Ovary (tissue), 9 donors: Measurements from ENCODE around the gene POU2F3. TPM values are rescaled to one million over a fixed set of nuclear protein-coding genes. Genes with fewer than 3 reads are reported as not detected.

Source experiments
- DNase-seq, 5 donors: peaks; one replicate each; pipeline ENCODE4 v3.0.0-alpha.2; 2019 to 2020
- H3K27ac ChIP-seq, 2 donors: fragments of 200-600 bp; one replicate each; pipeline versions ENCODE4 v1.5.1 to v1.8.0; 2019 to 2022
- H3K27me3 ChIP-seq: fragments of 200-600 bp; one replicate; pipeline ENCODE4 v1.8.0; 2022
- H3K36me3 ChIP-seq: fragments of 200-600 bp; sonication (generic); one replicate; pipeline ENCODE4 v1.5.1; 2019
- H3K4me1 ChIP-seq: one replicate; pipeline ENCODE4 v1.8.1; 2013; ENCODE audit warnings: mild to moderate bottlenecking, moderate library complexity; ENCODE audit not compliant: insufficient read depth
- H3K4me3 ChIP-seq: fragments of 200-600 bp; sonication (generic); one replicate; pipeline ENCODE4 v1.5.1; 2017
- H3K9me3 ChIP-seq, 2 donors: fragments of 200-600 bp in 1 of 2; sonication (generic) in 1 of 2; one replicate each; pipeline versions ENCODE4 v1.5.1 to v1.8.1; 2013 to 2019; ENCODE audit warnings: mild to moderate bottlenecking in 1 of 2, moderate library complexity in 1 of 2
- EP300 ChIP-seq: sonication (generic); formaldehyde crosslinking; IDR thresholded peaks from one replicate; pipeline ENCODE4 v1.6.1; 2017; ENCODE audit warnings: antibody characterized with exemption
- POLR2A ChIP-seq: fragments of 450-650 bp; IDR thresholded peaks from one replicate; pipeline ENCODE4 v1.6.1; 2017; ENCODE audit warnings: antibody characterized with exemption, mild to moderate bottlenecking, moderate library complexity
- WGBS, 3 donors: extraction: QIAGEN DNeasy Blood & Tissue Kit in 1 of 3; methylation state at CpG; one replicate each; pipeline versions ENCODE4 v1.1.5 to v1.1.7; 2013 to 2017; 5-methylcytosine and 5-hydroxymethylcytosine counted together
- intact Hi-C, 4 donors: fragments of 100-400 bp; cut with DNase I; formaldehyde crosslinking; loops; one replicate each; pipeline versions ENCODE4 v1.11.0 to v1.15.1; 2022 to 2023
- polyA plus RNA-seq, 2 donors: library from polyadenylated mRNA; stranded (reverse); fragments of 200-250 nt in 1 of 2; fragments of 350-450 nt in 1 of 2; fragmentation: Illumina TruSeq in 1 of 2; extraction: RNeasy Lipid Tissue Mini Kit (QIAGEN cat#74804) in 1 of 2; gene quantifications; one replicate each; pipeline ENCODE4 v1.2.3, GENCODE V29; 2013 to 2014
- total RNA-seq, 7 donors: library from RNA; depleted of rRNA in 2 of 7; stranded (reverse); fragments of >200 nt in 2 of 7; fragmentation: NEBNext Ultra II Directional in 3 of 7; extraction: Animal tissue kit (Norgen Biotek cat#: 25700) in 3 of 7; gene quantifications; one replicate each; pipeline versions ENCODE4 v1.1.0 to v1.2.4, GENCODE V29; 2016 to 2023
- TF ChIP-seq, protein P1 (sequence below), 3 donors: fragments of 450-650 bp in 2 of 3; fragments of 200-600 bp in 1 of 3; IDR thresholded peaks; one replicate each; pipeline versions ENCODE4 v1.5.1 to v1.8.0; 2016 to 2022; ENCODE audit warnings: antibody characterized with exemption in 3 of 3, mild to moderate bottlenecking in 1 of 3
- donor health status: DM: no; HTN: no; CAD: no; lungs with moderate emphysema.
- donor health status: DM: no; HTN: no; CAD: no.
- donor health status: Bipolar disorder and iron deficiency.
- donor health status: DM: yes; HTN: yes; CAD: no.
- donor health status: DM: no; HTN: no; CAD: no.
- donor health status: DM: yes; HTN: yes; CAD: no.

POU2F3 gene
- total and polyA plus RNA-seq, 9 donors = 0.05 to 1.0 (median 0.22) TPM; not detected in 2

GRCh38 chr11:120218695-120219033 is 21.3 kb upstream of the POU2F3 start:
- Histone ChIP-seq H3K27me3 (no peaks in the 10 kb centered on the region), H3K4me3 (no peak overlapping the region), H3K27ac (peak overlapping the region in 1 of 2 donors; percentile 38), H3K4me1 (peaks cover 25% of the 10 kb centered on the region), H3K36me3 (no peaks in the 10 kb centered on the region), H3K9me3 (no peaks in the 10 kb centered on the region)
- TF ChIP-seq, protein P1, sequence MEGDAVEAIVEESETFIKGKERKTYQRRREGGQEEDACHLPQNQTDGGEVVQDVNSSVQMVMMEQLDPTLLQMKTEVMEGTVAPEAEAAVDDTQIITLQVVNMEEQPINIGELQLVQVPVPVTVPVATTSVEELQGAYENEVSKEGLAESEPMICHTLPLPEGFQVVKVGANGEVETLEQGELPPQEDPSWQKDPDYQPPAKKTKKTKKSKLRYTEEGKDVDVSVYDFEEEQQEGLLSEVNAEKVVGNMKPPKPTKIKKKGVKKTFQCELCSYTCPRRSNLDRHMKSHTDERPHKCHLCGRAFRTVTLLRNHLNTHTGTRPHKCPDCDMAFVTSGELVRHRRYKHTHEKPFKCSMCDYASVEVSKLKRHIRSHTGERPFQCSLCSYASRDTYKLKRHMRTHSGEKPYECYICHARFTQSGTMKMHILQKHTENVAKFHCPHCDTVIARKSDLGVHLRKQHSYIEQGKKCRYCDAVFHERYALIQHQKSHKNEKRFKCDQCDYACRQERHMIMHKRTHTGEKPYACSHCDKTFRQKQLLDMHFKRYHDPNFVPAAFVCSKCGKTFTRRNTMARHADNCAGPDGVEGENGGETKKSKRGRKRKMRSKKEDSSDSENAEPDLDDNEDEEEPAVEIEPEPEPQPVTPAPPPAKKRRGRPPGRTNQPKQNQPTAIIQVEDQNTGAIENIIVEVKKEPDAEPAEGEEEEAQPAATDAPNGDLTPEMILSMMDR (IDR thresholded peaks at IDR 0.05) = no peak
- TF ChIP-seq EP300 = no peak
- TF ChIP-seq POLR2A = no peak
- intact Hi-C loops = no loop called here
- DNase-seq = no peak
- WGBS, 3 donors = 55 to 73% (median 65%) methylated on average over 10 of the region's 10 CpGs

DNA sequence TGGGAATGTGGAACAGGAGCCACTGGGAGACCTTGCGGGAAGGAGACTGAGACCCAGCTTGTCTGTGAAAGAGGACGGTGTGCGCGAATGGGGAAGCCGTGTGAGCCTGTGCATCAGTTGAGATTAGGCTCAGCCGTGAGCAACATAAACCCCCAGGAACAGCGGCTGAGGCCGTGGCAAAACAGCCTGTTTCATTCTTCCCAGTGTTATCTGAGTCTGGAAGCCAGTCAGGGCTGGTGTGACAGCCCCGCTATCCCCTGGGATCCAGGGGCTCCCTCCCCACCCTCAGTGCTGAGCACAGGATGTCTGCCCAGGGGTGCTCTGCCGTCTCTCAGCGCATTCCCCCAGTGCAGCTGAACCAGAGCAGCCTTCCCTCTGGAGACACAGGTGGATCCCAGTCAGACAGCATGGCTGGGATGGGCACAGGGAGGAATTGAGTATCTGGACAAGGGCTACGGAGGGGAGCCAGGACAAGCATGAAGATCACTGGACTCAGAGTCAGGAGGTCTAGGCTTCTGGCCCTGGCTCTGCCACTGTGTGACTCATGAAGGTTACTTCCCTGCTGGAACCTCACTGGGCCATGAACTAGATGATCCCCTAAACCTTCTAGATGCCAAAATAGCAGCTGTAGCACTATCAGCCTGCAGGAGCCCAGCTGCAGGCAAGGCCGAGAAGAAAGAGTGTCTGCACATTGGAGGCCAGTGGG is 20.6 kb upstream of the POU2F3 start:
- Histone ChIP-seq H3K9me3 (no peaks in the 10 kb centered on the region), H3K36me3 (no peaks in the 10 kb centered on the region), H3K27ac (peak overlapping the region in 1 of 2 donors; percentile 38), H3K27me3 (no peaks in the 10 kb centered on the region), H3K4me1 (peaks cover 25% of the 10 kb centered on the region), H3K4me3 (no peak overlapping the region)
- DNase-seq = peak in 2 of 5 donors; percentile 49 to 54
- intact Hi-C loops = no loop called here
- 41 to 63% (median 56%) methylated on average over 13 of the region's 13 CpGs for WGBS, 3 donors
- TF ChIP-seq POLR2A = no peak
- no peak for TF ChIP-seq EP300
- TF ChIP-seq, protein P1 (IDR thresholded peaks at IDR 0.05) = no peak

DNA sequence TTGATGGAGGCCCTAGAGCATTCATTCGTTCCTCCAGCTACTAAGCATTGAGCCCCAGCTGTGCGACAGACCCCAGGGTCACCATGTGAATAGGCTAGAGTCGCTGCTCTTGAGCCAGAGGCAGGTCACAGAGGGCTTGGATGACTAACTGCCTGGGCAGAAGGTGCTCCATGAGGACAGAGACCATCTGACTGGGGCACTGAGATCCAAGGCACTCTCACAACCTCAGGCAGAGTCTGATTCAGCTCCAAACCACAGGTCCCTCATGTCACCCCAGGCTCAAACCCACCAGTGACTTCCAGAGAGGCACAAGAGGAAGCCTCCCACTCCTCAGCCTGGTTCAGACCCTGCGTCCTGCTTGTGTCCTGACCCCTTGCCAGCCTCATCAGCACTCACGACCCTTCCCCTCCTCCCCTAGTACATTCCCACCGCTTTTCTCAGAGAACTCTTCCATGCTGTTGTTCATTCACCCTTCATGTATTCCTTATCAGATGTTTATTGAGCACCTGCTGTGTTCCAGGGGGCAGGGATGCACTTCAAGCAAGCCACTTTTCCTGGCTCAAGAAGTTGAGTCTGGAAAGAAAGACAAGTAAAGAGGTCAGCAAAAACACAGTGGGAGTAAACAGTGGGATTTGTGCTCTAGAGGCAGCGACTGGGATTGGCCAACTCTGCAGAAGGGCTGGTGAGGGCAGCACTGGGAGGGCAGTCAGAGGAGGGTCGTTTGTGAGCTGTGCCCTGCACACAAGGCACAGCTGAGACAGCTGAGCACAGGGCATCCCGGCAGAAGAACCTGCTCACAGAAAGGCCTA is 19.8 kb upstream of the POU2F3 start:
- intact Hi-C loops = no loop called here
- TF ChIP-seq, protein P1 (IDR thresholded peaks at IDR 0.05) = no peak
- TF ChIP-seq EP300 = no peak
- no peak for TF ChIP-seq POLR2A
- peaks cover 28% of the 10 kb centered on the region for H3K4me1 ChIP-seq

GRCh38 chr11:120220747-120221037 is 19.2 kb upstream of the POU2F3 start:
- H3K36me3 ChIP-seq = no peaks in the 10 kb centered on the region
- no peak overlapping the region for H3K27ac ChIP-seq
- intact Hi-C loops = no loop called here
- H3K9me3 ChIP-seq = no peaks in the 10 kb centered on the region
- no peaks in the 10 kb centered on the region for H3K27me3 ChIP-seq
- TF ChIP-seq POLR2A = no peak
- TF ChIP-seq EP300 = no peak
- TF ChIP-seq, protein P1 (IDR thresholded peaks at IDR 0.05) = no peak
- H3K4me3 ChIP-seq = no peak overlapping the region
- peaks cover 31% of the 10 kb centered on the region for H3K4me1 ChIP-seq
- 88 to 96% (median 93%) methylated on average over 4 of the region's 4 CpGs for WGBS, 3 donors
- DNase-seq = no peak

More for the DNA sequence above, 19.8 kb upstream of the POU2F3 start:
- no peaks in the 10 kb centered on the region for H3K27me3 ChIP-seq
- no peak overlapping the region for H3K4me3 ChIP-seq
- no peak overlapping the region for H3K27ac ChIP-seq
- 53 to 67% (median 61%) methylated on average over 9 of the region's 9 CpGs for WGBS, 3 donors
- no peaks in the 10 kb centered on the region for H3K9me3 ChIP-seq
- H3K36me3 ChIP-seq = no peaks in the 10 kb centered on the region
- no peak for DNase-seq
